ENCODE measurements around the gene DYRK2. TPM values are rescaled to one million over a fixed set of nuclear protein-coding genes. Genes with fewer than 3 reads are reported as not detected.
A peak's percentile ranks its signal among the peaks of the same experiment; 100 is the strongest.

Gene DYRK2
- total and polyA plus RNA-seq, 2 donors (not counting 3 experiments of a cell fraction or from before 2014, with no cell fraction given): 4.5 to 11.0 TPM

DNA sequence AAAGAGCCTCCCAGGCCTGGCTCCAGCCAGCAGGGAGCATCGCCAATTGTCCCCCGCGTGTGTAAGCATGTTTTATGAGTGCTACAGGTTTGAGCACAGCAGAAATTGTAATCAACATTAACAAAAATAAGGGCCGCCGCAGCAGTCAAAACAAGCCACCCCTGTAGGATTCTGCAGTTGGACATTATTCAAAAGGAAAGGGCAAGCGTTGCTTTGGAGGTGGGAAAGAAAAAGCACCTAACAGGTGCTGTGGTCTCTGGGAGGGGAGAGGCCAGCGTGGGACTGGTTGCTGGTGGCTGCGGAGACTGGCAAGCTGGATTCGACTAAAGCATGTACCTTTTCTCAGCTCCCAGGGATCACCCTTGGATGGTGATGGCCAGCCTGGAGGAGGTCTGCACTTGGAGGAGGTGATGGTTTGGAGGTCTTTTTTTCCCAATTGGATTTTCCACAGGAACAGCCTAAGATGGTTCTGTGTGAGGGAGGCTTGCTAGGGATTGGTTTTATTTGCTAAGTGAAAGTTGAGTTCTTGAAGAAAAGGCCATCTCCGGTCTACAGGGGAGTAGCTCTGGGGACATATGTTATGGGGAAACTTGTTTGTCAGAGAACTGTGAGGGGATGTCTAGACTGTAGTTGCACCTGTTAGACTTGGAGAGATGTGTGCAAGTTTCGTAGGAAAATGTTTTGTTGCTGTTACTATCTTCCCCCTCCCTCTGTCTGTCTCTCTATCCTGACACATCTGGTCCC, 2.0 kb downstream of the DYRK2 start:
- Histone ChIP-seq H3K27ac (ENCODE audit: insufficient read depth, low read depth, low read length) (no peak overlapping the region), H3K4me1 (ENCODE audit: control insufficient read depth, extremely low read depth, insufficient read depth, low read length) (peaks cover 11% of the 10 kb centered on the region), H3K9me3 (replicated peaks; ENCODE audit: control insufficient read depth, insufficient read depth, low read length) (no peaks in the 10 kb centered on the region), H3K4me2 (ENCODE audit: insufficient read depth, low read length) (peak overlapping the region; percentile 60), H3K9ac (replicated peaks; ENCODE audit: extremely low read depth, insufficient read depth, low read length) (peak overlapping the region; percentile 82), H3K79me2 (ENCODE audit: control insufficient read depth, insufficient read depth, low read length) (peaks cover 38% of the 10 kb centered on the region), H3K36me3 (ENCODE audit: control insufficient read depth in 2 of 2, extremely low read depth in 1 of 2, insufficient read depth in 2 of 2, low read length in 2 of 2) (no peaks in the 10 kb centered on the region), H3K4me3 (replicated peaks in 1 of 3; ENCODE audit: insufficient read depth in 1 of 3, low read depth in 1 of 3, low read length in 3 of 3) (peak overlapping the region; percentile 48 to 90 (median 82)), H3K9me1 (replicated peaks; ENCODE audit: control insufficient read depth, extremely low read depth, insufficient read depth, low read length) (no peaks in the 10 kb centered on the region), H4K20me1 (replicated peaks; ENCODE audit: control insufficient read depth, extremely low read depth, insufficient read depth, low read length) (peaks cover 4% of the 10 kb centered on the region), H3K27me3 (ENCODE audit: control insufficient read depth in 2 of 2, insufficient read depth in 2 of 2, low read length in 2 of 2) (no peaks in the 10 kb centered on the region), H2AFZ (ENCODE audit: low read depth, low read length) (peak overlapping the region; percentile 45)
- peak; percentile 21 for DNase-seq (ENCODE audit: low read depth, low spot score)
- no peak for TF ChIP-seq FOS (IDR thresholded peaks at IDR 0.05; ENCODE audit: borderline replicate concordance, insufficient read depth, low read length)
- TF ChIP-seq EZH2 (IDR thresholded peaks at IDR 0.05; ENCODE audit: borderline replicate concordance, low read depth, low read length, severe bottlenecking): no peak
- no peak for TF ChIP-seq CTCF (IDR thresholded peaks at IDR 0.05; ENCODE audit: extremely low read depth in 1 of 2, insufficient read depth in 1 of 2, low read depth in 1 of 2, low read length in 2 of 2)
- TF ChIP-seq MAX (IDR thresholded peaks at IDR 0.05; ENCODE audit: insufficient read depth, insufficient read length): no peak
- no peak for TF ChIP-seq MYC (IDR thresholded peaks at IDR 0.05; ENCODE audit: low read depth, low read length)
- no peak for TF ChIP-seq POLR2A (IDR thresholded peaks at IDR 0.05; ENCODE audit: low read depth, low read length)
- no peak for TF ChIP-seq POLR2AphosphoS5 (IDR thresholded peaks at IDR 0.05; ENCODE audit: insufficient read depth, low read depth, low read length)
- no peak for TF ChIP-seq JUN (IDR thresholded peaks at IDR 0.05; ENCODE audit: borderline replicate concordance, insufficient read depth, insufficient read length, low read depth)
- intact Hi-C loops (cut with micrococcal nuclease) (loop anchor here (5.0 kb wide), 1 partner anchor 292 kb away; no protein-coding TSS in a partner anchor), dilution Hi-C loops (cut with MboI; ENCODE audit: extremely low pct_ligation_motif_present, low sequenced_read_pairs) (no loop called here)
- BruUV-seq (replicated peaks): TSS peak; percentile 15
- CTCF ChIA-PET: no interaction called here
- POLR2A ChIA-PET: no interaction called here
- peak; percentile 15 for FAIRE-seq
